PC-3 (cell line): ENCODE measurements around the gene ZW10.

Source experiments
- EZH2 ChIP-seq: fragments of 300-600 bp; sonication (generic); IDR thresholded peaks from one replicate; pipeline ENCODE4 v1.6.1; 2017; ENCODE audit warnings: antibody characterized with exemption, mild to moderate bottlenecking, low read length; ENCODE audit not compliant: unreplicated experiment
- TF ChIP-seq, protein P1 (sequence below): fragments of 300-600 bp; sonication (generic); conservative IDR thresholded peaks from 2 replicates; pipeline ENCODE4 v1.5.1; 2017; ENCODE audit warnings: antibody characterized with exemption, low read depth, mild to moderate bottlenecking, low read length

DNA sequence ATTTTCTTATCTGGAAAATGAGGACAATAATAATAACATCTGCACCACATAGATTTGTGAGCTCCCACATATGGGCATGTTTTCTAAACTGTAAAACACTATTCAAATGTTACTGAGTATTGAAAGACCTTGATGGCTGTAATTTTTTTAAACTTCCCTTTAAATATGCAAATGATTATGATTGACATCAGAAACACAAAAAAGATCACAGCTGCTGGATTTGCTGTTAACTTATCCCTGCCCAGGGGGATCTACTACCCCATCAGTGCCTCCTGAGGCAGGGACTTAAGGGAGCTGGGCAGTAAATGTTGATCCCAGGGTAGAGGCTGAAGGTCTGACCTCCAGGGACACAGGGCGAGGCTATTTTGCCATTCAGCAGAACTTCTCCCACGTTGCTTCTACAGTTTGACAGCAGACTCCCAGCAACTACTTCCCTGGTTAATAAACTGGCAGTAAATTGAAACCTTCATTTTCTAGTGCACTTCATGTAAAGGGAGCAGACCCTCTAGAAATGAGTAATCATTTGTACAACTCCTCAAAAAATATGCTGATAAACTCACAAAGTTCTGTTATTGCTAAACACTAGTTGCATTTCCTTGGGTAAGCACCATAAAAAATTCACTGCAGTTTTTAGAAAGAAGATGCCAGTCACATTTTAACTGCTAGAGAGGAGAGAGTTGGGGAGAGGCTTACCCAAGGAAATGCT, 87.7 kb downstream of the ZW10 start:
- TF ChIP-seq, protein P1, sequence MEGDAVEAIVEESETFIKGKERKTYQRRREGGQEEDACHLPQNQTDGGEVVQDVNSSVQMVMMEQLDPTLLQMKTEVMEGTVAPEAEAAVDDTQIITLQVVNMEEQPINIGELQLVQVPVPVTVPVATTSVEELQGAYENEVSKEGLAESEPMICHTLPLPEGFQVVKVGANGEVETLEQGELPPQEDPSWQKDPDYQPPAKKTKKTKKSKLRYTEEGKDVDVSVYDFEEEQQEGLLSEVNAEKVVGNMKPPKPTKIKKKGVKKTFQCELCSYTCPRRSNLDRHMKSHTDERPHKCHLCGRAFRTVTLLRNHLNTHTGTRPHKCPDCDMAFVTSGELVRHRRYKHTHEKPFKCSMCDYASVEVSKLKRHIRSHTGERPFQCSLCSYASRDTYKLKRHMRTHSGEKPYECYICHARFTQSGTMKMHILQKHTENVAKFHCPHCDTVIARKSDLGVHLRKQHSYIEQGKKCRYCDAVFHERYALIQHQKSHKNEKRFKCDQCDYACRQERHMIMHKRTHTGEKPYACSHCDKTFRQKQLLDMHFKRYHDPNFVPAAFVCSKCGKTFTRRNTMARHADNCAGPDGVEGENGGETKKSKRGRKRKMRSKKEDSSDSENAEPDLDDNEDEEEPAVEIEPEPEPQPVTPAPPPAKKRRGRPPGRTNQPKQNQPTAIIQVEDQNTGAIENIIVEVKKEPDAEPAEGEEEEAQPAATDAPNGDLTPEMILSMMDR = no peak
- no peak for TF ChIP-seq EZH2
